Measurements from ENCODE around the gene IZUMO4.
A peak's percentile ranks its signal among the peaks of the same experiment; 100 is the strongest.

IZUMO4 gene

DNA sequence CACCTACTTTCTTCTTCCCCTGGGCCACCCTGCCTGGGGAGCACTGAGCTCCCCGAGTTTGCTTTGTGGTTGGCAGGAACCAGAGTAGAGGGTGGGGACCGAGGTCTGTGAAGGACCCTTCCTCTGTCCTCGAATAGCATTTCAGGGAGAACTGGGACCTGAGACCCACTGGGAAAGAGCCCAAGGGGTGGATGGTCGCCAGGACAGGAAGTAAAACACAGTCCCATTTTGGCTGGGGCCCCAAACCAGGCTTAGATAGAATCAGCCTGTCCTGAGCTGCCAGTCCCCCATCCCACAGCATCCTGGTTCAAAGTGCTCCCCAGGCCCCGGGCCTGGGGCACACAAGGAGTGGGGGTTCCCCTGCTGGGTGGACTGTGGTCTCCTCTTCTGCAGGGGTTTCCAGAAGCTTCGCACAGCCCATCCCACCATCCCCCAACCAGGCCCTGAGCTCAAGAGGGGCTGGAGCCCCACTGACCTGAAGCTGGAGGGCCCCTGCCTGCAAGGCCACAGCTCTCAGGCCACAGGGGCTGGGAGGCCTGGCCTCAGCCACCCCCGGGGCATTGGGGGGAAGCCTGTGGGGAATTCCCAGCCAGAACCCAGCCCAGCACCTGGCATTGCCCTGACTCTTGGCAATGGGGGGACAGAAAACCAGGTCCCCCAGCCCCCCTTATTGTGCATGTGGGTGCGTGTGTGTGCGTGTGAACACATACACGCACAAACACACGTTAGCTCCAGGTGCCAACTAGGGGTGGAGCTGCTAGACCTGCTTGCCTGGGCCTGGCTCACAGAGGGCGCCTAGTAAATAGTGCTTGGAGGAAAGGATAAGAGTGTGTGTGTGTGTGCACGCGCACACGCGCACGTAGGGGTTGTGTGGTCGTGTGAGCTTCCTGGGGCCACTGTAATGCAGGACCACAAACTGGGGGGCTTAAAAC lies 44.7 kb upstream of the IZUMO4 start:
- TF ChIP-seq, protein P1, sequence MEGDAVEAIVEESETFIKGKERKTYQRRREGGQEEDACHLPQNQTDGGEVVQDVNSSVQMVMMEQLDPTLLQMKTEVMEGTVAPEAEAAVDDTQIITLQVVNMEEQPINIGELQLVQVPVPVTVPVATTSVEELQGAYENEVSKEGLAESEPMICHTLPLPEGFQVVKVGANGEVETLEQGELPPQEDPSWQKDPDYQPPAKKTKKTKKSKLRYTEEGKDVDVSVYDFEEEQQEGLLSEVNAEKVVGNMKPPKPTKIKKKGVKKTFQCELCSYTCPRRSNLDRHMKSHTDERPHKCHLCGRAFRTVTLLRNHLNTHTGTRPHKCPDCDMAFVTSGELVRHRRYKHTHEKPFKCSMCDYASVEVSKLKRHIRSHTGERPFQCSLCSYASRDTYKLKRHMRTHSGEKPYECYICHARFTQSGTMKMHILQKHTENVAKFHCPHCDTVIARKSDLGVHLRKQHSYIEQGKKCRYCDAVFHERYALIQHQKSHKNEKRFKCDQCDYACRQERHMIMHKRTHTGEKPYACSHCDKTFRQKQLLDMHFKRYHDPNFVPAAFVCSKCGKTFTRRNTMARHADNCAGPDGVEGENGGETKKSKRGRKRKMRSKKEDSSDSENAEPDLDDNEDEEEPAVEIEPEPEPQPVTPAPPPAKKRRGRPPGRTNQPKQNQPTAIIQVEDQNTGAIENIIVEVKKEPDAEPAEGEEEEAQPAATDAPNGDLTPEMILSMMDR (IDR thresholded peaks at IDR 0.05; ENCODE audit: borderline replicate concordance, extremely low read depth, low read length, poor library complexity, severe bottlenecking): no peak
- no peak for TF ChIP-seq EZH2 (IDR thresholded peaks at IDR 0.05; ENCODE audit: borderline replicate concordance, low read depth, low read length, severe bottlenecking)
- Histone ChIP-seq H3K4me1 (ENCODE audit: insufficient read depth, low read length) (peaks cover 59% of the 10 kb centered on the region), H3K36me3 (ENCODE audit: insufficient read depth, low read length) (peaks cover 28% of the 10 kb centered on the region; the same call in 1 of the 2 replicates), H3K4me2 (ENCODE audit: insufficient read depth, low read length) (peak overlapping the region; percentile 96), H4K20me1 (ENCODE audit: insufficient read depth, low read length) (peaks cover 36% of the 10 kb centered on the region), H3K27ac (ENCODE audit: low read length) (peak overlapping the region; percentile 82), H2AFZ (ENCODE audit: low read depth, low read length) (peak overlapping the region; percentile 85), H3K9ac (ENCODE audit: low read depth, low read length) (peak overlapping the region; percentile 91), H3K4me3 (ENCODE audit: low read depth in 1 of 2, low read length in 2 of 2) (peak overlapping the region; percentile 20 to 89; a peak in 3 of 4 replicates), H3K27me3 (ENCODE audit: insufficient read depth, low read length, poor library complexity) (no peaks in the 10 kb centered on the region), H3K79me2 (ENCODE audit: insufficient read depth, low read length) (peaks cover 40% of the 10 kb centered on the region), H3K9me3 (ENCODE audit: insufficient read depth, low read length, severe bottlenecking) (no peaks in the 10 kb centered on the region)
- ATAC-seq (ENCODE audit: insufficient read depth, low read depth): no peak
- peak; percentile 44 for DNase-seq

DNA sequence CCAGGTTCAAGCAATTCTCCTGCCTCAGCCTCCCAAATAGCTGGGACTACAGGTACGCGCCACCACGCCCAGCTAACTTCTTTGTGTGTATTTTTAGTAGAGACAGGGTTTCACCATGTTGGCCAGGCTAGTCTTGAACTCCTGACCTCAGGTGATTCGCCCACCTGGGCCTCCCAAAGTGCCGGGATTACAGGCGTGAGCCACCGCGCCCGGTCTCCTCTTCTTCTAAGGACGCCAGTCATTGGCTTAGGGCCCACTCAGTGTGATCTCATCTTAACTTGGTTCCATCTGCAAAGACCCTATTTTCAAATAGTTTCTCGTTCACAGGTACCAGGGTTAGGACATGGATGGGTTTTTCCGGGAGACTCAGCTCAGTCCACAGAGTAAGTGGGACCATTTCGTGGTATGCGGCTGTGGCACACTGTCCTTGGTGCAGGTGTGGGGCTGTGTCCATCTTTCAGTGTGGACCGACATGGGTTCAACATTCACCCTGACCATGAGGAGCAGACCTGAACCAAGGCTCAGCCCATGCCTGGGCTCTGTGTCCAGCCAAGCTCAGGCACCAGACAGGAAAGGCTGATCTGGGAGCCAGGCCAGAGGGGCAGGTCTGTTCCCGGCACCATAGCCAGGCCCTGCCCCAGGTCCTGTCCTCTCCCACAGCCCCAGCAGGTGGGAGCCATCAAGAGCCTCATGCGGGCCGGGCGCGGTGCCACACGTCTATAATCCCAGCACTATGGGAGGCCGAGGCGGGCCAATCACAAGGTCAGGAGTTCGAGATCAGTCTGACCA lies 42.9 kb upstream of the IZUMO4 start:
- H3K27ac ChIP-seq (ENCODE audit: low read length): no peak overlapping the region
- DNase-seq: no peak
- peaks cover 22% of the 10 kb centered on the region for H3K79me2 ChIP-seq (ENCODE audit: insufficient read depth, low read length)
- no peak for ATAC-seq (ENCODE audit: insufficient read depth, low read depth)
- H3K36me3 ChIP-seq (ENCODE audit: insufficient read depth, low read length): peaks cover 11% of the 10 kb centered on the region; the same call in 1 of the 2 replicates
- H3K9ac ChIP-seq (ENCODE audit: low read depth, low read length): no peak overlapping the region
- H3K4me3 ChIP-seq (ENCODE audit: low read depth in 1 of 2, low read length in 2 of 2): no peak overlapping the region
- no peak overlapping the region for H3K4me2 ChIP-seq (ENCODE audit: insufficient read depth, low read length)
- H3K9me3 ChIP-seq (ENCODE audit: insufficient read depth, low read length, severe bottlenecking): no peaks in the 10 kb centered on the region
- peaks cover 46% of the 10 kb centered on the region for H3K4me1 ChIP-seq (ENCODE audit: insufficient read depth, low read length)
- TF ChIP-seq, protein P1 (IDR thresholded peaks at IDR 0.05; ENCODE audit: borderline replicate concordance, extremely low read depth, low read length, poor library complexity, severe bottlenecking): no peak
- no peak for TF ChIP-seq EZH2 (IDR thresholded peaks at IDR 0.05; ENCODE audit: borderline replicate concordance, low read depth, low read length, severe bottlenecking)
- no peak overlapping the region for H2AFZ ChIP-seq (ENCODE audit: low read depth, low read length)
- H4K20me1 ChIP-seq (ENCODE audit: insufficient read depth, low read length): peaks cover 19% of the 10 kb centered on the region
- H3K27me3 ChIP-seq (ENCODE audit: insufficient read depth, low read length, poor library complexity): no peaks in the 10 kb centered on the region

DNA sequence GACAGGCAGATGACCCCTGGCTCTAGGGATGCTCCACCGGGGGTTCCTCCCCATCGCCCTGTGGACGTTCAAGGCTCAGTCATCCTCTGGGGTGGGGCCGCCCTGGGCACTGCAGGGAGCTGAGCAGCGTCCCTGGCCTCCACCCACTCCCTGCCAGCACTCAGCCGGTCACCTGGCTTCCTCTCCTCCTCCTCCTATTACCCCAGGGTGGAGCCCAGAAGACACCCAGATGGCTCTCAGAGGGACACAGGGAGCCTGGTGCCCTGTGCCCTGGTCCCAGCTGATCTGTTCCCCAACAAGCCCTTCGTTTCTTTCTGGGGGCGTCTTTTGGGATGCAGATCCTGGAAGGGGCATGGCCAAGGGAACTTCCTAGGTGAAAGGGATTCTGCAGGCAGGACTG lies 42.0 kb upstream of the IZUMO4 start:
- no peak overlapping the region for H3K4me3 ChIP-seq (ENCODE audit: low read depth in 1 of 2, low read length in 2 of 2)
- no peaks in the 10 kb centered on the region for H3K9me3 ChIP-seq (ENCODE audit: insufficient read depth, low read length, severe bottlenecking)
- H3K4me1 ChIP-seq (ENCODE audit: insufficient read depth, low read length): peaks cover 42% of the 10 kb centered on the region
- peaks cover 1% of the 10 kb centered on the region; the same call in 1 of the 2 replicates for H3K36me3 ChIP-seq (ENCODE audit: insufficient read depth, low read length)
- H3K79me2 ChIP-seq (ENCODE audit: insufficient read depth, low read length): peaks cover 12% of the 10 kb centered on the region
- TF ChIP-seq, protein P1 (IDR thresholded peaks at IDR 0.05; ENCODE audit: borderline replicate concordance, extremely low read depth, low read length, poor library complexity, severe bottlenecking): no peak
- no peak for TF ChIP-seq EZH2 (IDR thresholded peaks at IDR 0.05; ENCODE audit: borderline replicate concordance, low read depth, low read length, severe bottlenecking)
- DNase-seq (no peak), ATAC-seq (ENCODE audit: insufficient read depth, low read depth) (no peak)
- peaks cover 9% of the 10 kb centered on the region for H4K20me1 ChIP-seq (ENCODE audit: insufficient read depth, low read length)
- H3K27me3 ChIP-seq (ENCODE audit: insufficient read depth, low read length, poor library complexity): no peaks in the 10 kb centered on the region
- H2AFZ ChIP-seq (ENCODE audit: low read depth, low read length): no peak overlapping the region
- H3K27ac ChIP-seq (ENCODE audit: low read length): no peak overlapping the region
- no peak overlapping the region for H3K9ac ChIP-seq (ENCODE audit: low read depth, low read length)
- H3K4me2 ChIP-seq (ENCODE audit: insufficient read depth, low read length): no peak overlapping the region
